Stomach (tissue), 4 donors: ENCODE measurements around the gene GIMAP2.

ENCODE experiments used
- POLR2A ChIP-seq, 4 donors: fragments of 450-650 bp; IDR thresholded peaks; one replicate each; pipeline ENCODE4 v1.6.1; 2016; ENCODE audit warnings: antibody characterized with exemption in 4 of 4, control low read depth in 2 of 4, mild to moderate bottlenecking in 1 of 4, moderate library complexity in 1 of 4
- POLR2AphosphoS5 ChIP-seq, 3 donors: sonication (generic); formaldehyde crosslinking; IDR thresholded peaks; one replicate each; pipeline ENCODE4 v1.6.1; 2016; ENCODE audit warnings: antibody characterized with exemption in 3 of 3
- TF ChIP-seq, protein P1 (sequence below), 7 experiments: fragments of 450-650 bp in 4 of 7; fragments of 200-600 bp in 3 of 7; sonication (generic) in 3 of 7; IDR thresholded peaks; one replicate each; pipeline ENCODE4 v1.5.1; 2016 to 2019; ENCODE audit warnings: antibody characterized with exemption in 7 of 7, control low read depth in 2 of 7, mild to moderate bottlenecking in 1 of 7

DNA sequence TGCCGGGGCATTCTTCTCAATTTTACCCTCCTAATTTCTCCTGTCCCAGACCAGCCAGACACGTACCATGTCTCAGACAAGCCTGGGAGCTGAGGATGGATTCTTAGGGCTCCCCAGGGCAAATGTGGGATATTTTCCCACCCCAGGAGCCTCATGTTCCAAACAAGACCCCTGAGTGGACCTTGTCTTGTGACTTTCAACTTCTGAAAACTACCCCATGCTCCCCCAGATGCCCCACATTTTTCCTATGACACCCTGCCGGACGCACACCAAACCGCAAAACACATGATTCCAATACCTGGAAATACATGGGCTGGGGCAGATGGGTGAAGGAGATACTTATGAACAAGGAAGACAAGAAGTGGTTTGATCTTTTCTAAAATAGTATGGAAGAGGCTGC, 52.6 kb downstream of the GIMAP2 start:
- TF ChIP-seq, protein P1, sequence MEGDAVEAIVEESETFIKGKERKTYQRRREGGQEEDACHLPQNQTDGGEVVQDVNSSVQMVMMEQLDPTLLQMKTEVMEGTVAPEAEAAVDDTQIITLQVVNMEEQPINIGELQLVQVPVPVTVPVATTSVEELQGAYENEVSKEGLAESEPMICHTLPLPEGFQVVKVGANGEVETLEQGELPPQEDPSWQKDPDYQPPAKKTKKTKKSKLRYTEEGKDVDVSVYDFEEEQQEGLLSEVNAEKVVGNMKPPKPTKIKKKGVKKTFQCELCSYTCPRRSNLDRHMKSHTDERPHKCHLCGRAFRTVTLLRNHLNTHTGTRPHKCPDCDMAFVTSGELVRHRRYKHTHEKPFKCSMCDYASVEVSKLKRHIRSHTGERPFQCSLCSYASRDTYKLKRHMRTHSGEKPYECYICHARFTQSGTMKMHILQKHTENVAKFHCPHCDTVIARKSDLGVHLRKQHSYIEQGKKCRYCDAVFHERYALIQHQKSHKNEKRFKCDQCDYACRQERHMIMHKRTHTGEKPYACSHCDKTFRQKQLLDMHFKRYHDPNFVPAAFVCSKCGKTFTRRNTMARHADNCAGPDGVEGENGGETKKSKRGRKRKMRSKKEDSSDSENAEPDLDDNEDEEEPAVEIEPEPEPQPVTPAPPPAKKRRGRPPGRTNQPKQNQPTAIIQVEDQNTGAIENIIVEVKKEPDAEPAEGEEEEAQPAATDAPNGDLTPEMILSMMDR (IDR thresholded peaks at IDR 0.05), result no peak
- no peak for TF ChIP-seq POLR2A (IDR thresholded peaks at IDR 0.05)
- no peak for TF ChIP-seq POLR2AphosphoS5 (IDR thresholded peaks at IDR 0.05)
